NCI-H446 treated with DMSO at 0.1 percent for 48 hours (cell line): ENCODE measurements around the gene TM4SF1.
"Not testable (repeated sequence)": the region's sequence is repeated elsewhere in the genome, so short reads cannot be mapped to it uniquely, and the experiment has no call there.

Experiments
- DNase-seq: peaks from one replicate; lab custom pipeline; 2025; lab: John Stamatoyannopoulos, UW

TM4SF1 gene

GRCh38 chr3:149343951-149344350 lies 33.5 kb downstream of the TM4SF1 start:
- DNase-seq, result no peak

- no peak for DNase-seq
Observed at GRCh38 chr3:149342413-149343380, 34.8 kb downstream of the TM4SF1 start.

GRCh38 chr3:149340310-149340933 lies 37.0 kb downstream of the TM4SF1 start:
- no peak for DNase-seq

- DNase-seq, result peak; percentile 3
Observed at GRCh38 chr3:149339931-149340309, 37.5 kb downstream of the TM4SF1 start.

GRCh38 chr3:149337486-149337885 lies 40.0 kb downstream of the TM4SF1 start:
- not testable (repeated sequence) for DNase-seq

GRCh38 chr3:149336925-149337324 lies 40.5 kb downstream of the TM4SF1 start:
- peak; percentile 33 for DNase-seq

GRCh38 chr3:149333176-149333859 lies 44.1 kb downstream of the TM4SF1 start, which contains the start of gene TM4SF18:
TM4SF18 (minus strand) TSS chr3:149333636; CDS start chr3:149333382, 254 bp downstream.
- DNase-seq, result no peak

GRCh38 chr3:149332771-149333170 lies 44.7 kb downstream of the TM4SF1 start:
- DNase-seq, result no peak

- DNase-seq, result no peak
Observed at GRCh38 chr3:149332227-149332765, 45.2 kb downstream of the TM4SF1 start.

GRCh38 chr3:149331396-149331795 lies 46.1 kb downstream of the TM4SF1 start:
- no peak for DNase-seq

GRCh38 chr3:149330609-149331331 lies 46.7 kb downstream of the TM4SF1 start:
- no peak for DNase-seq

GRCh38 chr3:149327156-149327555 lies 50.3 kb downstream of the TM4SF1 start:
- DNase-seq, result no peak

- DNase-seq, result no peak
Observed at GRCh38 chr3:149325581-149325980, 51.9 kb downstream of the TM4SF1 start.

GRCh38 chr3:149324332-149324731 lies 53.1 kb downstream of the TM4SF1 start:
- no peak for DNase-seq

GRCh38 chr3:149321640-149322039 lies 55.8 kb downstream of the TM4SF1 start:
- no peak for DNase-seq

- DNase-seq, result no peak
Observed at GRCh38 chr3:149321136-149321535, 56.3 kb downstream of the TM4SF1 start.

- no peak for DNase-seq
Observed at GRCh38 chr3:149319750-149320149, 57.7 kb downstream of the TM4SF1 start.
